Coronary artery (tissue), 2 donors: ENCODE measurements around the gene KLHDC4.

Source experiments
- DNase-seq: peaks from one replicate; pipeline ENCODE4 v3.0.0-alpha.2; 2017; ENCODE audit warnings: low spot score
- H3K27ac ChIP-seq, 2 donors: fragments of 200-600 bp; sonication (generic); one replicate each; pipeline ENCODE4 v1.5.1; 2016 to 2019
- H3K4me3 ChIP-seq: fragments of 200-600 bp; sonication (generic); 2 replicates; pipeline ENCODE4 v1.5.1; 2016; ENCODE audit warnings: mild to moderate bottlenecking, moderate library complexity
- TF ChIP-seq, protein P1 (sequence below): fragments of 200-600 bp; sonication (generic); IDR thresholded peaks from one replicate; pipeline ENCODE4 v1.5.1; 2019; ENCODE audit warnings: antibody characterized with exemption

The KLHDC4 gene

DNA sequence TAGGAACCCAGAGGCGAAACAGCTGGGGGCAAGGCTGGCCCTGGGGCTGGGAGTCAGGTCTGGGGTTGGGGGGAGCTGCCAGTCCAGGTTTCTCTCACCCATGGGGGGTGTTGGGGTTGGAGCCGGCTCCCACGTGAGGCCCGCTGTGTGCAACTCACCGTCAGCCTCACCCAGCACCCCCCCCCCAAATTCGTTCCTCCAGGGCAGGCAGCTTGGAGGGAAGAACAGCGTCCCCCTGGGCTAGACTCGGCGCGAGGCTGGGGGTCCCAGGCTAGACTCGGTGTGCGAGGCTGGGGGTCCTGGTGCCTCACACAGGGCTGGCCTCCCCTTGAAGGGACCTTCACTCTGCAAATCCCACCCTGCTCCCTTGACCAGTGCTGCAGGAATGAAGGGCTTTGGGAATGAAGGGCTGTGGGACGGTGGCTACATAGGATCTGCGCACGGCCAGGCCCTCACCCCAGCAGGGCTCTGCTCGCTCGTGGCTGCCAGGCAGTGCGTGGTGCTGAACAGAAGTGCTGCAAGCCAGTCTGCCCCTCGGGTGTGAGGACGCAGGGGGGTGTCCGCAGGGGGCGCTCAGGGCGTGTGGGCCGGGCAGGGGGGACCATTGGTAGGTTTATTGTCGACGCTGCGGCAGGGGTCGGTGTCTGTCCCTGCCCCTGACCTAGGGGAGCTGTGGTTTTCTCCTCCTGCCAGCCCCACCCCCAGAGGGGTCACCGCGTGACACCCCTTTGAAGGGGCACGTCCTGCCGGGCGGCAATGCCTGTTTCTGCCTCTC is 74.7 kb downstream of the KLHDC4 start:
- TF ChIP-seq, protein P1, sequence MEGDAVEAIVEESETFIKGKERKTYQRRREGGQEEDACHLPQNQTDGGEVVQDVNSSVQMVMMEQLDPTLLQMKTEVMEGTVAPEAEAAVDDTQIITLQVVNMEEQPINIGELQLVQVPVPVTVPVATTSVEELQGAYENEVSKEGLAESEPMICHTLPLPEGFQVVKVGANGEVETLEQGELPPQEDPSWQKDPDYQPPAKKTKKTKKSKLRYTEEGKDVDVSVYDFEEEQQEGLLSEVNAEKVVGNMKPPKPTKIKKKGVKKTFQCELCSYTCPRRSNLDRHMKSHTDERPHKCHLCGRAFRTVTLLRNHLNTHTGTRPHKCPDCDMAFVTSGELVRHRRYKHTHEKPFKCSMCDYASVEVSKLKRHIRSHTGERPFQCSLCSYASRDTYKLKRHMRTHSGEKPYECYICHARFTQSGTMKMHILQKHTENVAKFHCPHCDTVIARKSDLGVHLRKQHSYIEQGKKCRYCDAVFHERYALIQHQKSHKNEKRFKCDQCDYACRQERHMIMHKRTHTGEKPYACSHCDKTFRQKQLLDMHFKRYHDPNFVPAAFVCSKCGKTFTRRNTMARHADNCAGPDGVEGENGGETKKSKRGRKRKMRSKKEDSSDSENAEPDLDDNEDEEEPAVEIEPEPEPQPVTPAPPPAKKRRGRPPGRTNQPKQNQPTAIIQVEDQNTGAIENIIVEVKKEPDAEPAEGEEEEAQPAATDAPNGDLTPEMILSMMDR: no peak
- no peak for DNase-seq
- Histone ChIP-seq H3K4me3 (no peak overlapping the region), H3K27ac (no peak overlapping the region)

DNA sequence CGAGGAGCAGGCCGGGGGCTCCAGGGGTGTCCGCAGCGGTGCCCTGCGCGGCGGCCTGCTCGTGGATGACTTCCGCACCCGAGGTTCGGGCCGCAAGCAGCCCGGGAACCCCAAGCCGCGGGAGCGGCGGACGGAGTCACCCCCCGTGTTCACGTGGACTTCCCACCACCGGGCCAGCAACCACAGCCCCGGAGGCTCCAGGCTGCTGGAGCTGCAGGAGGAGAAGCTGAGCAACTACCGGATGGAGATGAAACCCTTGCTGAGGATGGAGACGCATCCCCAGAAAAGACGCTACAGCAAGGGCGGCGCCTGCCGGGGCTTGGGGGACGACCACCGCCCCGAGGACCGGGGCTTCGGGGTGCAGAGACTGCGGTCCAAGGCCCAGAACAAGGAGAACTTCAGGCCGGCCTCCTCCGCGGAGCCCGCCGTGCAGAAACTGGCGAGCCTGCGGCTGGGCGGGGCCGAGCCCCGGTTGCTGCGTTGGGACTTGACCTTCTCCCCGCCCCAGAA is 75.8 kb downstream of the KLHDC4 start:
- TF ChIP-seq, protein P1: no peak
- H3K27ac ChIP-seq: no peak overlapping the region
- no peak for DNase-seq
- no peak overlapping the region for H3K4me3 ChIP-seq

DNA sequence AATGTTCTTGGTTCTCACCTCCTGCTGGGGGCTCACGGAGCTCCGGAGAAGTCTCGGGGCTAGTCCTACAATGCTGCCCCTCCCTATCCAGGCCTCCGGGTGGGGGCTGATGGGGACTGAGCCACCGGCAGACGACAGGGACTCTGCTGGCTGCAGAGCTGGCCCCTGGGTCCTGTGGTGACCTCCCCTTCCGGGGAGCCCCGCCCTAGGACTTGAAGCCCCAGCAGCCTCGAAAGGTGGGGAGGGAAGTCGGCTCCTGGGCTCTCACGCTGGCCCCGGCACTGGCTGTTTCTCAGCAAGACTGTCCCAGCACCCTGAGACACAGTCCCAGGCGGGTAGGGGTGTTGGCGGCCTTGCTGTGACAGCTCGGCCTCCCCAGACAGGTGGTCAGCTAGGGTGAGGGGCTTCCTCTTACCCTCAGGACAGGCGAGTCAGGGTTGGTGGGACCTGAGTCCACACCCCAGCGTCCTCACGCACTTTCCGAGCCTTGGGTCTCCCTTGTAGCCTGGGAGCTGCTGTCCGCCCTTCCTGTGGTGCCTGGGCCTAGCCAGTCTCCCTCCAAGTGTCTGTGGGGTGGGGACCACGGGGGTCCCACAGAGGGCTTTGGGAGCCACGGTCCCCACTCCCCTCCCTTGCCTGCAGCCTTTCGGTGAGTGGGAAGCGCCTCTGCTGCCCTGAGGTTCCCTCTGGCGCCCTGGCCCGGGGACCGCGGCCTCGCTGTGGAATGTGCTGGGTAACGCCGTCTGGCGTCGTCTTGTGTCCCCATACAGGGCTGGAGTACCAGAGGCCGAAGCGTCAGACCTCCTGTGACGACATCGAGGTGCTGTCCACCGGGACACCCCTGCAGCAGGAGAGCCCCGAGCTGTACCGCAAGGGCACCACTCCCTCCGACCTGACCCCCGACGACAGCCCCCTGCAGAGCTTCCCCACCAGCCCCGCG is 76.6 kb downstream of the KLHDC4 start:
- no peak for DNase-seq
- no peak overlapping the region for H3K27ac ChIP-seq
- H3K4me3 ChIP-seq: no peak overlapping the region
- TF ChIP-seq, protein P1: no peak

DNA sequence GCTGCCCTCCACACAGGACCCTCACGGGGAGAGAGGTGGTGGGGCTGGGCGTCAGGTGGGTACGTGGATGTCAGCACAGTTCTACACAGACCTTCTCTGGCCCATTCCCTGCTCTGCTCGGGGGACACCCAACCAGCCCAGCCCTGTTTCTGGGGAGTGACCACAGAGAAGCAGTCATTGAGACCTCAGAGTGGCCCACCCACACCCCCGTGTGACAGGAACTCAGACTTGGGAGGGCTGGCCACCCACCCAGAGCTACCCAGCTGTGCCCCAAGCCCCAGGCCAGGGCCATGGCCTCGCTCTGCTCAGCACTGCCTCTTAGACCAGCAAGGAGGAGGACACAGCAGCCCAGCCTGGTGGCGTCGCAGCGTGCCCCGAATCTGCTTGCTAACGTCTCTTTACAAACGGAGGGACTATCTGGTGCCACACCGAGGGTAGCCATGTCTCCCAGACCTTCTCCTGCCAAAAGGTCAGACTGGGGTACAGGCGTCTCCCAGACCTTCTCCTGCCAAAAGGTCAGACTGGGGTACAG is 77.7 kb downstream of the KLHDC4 start:
- no peak overlapping the region for H3K4me3 ChIP-seq
- no peak for DNase-seq
- H3K27ac ChIP-seq: no peak overlapping the region
- TF ChIP-seq, protein P1: no peak

DNA sequence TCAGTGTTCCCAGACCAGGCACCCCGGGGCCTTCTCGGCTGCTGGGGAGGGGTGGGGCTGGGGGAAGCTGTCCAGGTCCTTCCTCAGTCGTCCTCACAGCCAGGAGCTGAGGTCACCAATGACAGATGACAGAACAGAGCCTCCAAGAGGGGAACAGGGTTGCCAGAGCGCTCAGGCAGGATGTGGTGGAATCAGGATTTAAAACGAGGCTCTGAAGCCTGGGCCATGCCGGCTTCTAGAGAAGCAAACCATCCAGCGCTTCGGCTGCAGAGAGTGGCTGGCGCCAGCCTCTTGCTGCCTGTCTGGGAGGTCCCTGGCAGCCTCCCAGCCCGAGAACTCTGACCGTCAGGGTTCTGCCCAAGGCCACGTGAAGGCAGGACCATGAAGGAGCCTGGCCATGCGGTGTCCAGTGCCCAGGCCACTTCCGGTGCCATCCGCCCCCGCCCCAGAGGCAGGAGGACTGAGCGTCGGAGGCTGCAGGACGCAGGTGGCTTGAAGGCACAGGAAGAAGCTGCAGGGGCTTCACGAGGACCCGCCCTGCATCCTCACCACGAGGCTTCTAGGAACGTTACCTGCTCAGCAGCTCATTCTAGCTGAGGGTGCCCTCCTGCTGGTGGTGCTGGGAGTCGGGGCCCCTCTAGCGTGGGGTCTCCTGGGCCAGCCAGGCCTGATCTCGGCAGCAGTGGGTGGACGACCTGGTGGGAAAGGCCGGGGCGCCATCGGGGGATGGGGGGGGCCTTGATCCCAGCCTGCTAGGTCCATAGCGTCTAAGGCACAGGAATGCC is 78.5 kb downstream of the KLHDC4 start:
- no peak overlapping the region for H3K27ac ChIP-seq
- DNase-seq: no peak
- H3K4me3 ChIP-seq: no peak overlapping the region
- TF ChIP-seq, protein P1: no peak

DNA sequence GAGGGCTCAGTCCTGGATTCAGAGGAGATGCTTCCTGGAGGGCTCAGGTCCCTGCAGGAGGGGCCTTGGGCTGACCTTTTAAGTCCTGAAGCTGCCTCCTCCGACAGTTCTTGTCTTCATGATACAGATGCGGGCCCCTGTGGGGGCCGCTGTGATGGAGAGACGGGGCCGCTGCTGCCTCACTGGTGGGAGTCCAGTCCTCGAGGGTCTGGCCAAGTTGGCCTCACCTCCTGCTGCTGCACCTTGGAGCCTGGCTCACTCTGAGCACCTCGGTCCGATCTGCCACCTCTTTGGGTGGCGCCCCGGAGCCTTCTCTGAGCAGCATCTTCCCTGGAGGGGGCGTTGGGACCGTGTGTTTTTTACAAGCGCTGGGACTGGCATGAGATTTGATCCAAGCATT is 79.1 kb downstream of the KLHDC4 start:
- TF ChIP-seq, protein P1: no peak
- no peak for DNase-seq

More for the DNA sequence above, 79.1 kb downstream of the KLHDC4 start:
- Histone ChIP-seq H3K27ac (no peak overlapping the region), H3K4me3 (no peak overlapping the region)
